ENCODE measurements around the gene KRT77.

Gene KRT77

DNA sequence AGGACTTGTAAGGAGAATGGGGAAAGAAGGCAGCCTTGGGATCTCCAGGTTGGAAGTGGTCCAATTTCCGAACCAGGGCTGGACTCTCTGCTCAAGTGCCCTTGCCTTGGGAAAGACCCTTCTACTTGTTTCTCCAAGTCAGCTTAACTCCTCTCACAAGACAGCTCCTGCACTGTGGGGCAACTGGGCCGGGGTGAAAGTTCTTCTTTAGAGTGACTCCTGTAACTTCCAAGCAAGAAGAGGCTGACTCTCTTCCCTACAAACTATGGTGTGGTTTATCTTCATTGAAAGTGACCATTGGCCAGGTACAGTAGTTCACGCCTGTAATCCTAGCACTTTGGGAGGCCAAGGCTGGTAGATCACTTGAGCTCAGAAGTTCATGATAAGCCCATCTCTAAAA is 36.9 kb downstream of the KRT77 start:
- DNase-seq (ENCODE audit: low read depth in 1 of 2, low spot score in 1 of 2), result no peak
- no peak for TF ChIP-seq JUND (IDR thresholded peaks at IDR 0.05; ENCODE audit: low read depth)
- in situ Hi-C loops (cut with HindIII; ENCODE audit: low pct_unique_long_range_greater_than_20kb, low sequenced_read_pairs), result no loop called here

DNA sequence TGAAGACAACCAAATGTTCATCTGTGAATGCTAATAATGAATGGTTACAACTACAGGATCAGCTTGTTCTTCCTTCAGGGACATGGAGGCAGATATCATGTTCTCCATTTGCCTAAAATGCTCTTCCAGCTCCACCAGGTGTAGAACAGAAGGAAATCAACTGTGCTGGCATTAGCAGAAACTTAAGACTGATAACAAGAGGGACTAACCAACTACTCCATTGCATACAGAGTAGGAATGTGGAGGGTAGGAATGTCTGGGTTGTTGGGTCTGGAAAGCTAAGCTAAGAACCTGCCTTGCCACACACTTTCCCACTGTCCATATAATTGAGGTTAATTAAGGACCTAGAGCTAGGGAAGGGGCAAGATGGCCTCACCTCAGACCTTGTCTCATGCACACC is 39.9 kb downstream of the KRT77 start:
- in situ Hi-C loops (cut with HindIII; ENCODE audit: low pct_unique_long_range_greater_than_20kb, low sequenced_read_pairs), result no loop called here
- no peak for TF ChIP-seq JUND (IDR thresholded peaks at IDR 0.05; ENCODE audit: low read depth)
- DNase-seq (ENCODE audit: low read depth in 1 of 2, low spot score in 1 of 2), result no peak

- TF ChIP-seq JUND (IDR thresholded peaks at IDR 0.05; ENCODE audit: low read depth), result no peak
- in situ Hi-C loops (cut with HindIII; ENCODE audit: low pct_unique_long_range_greater_than_20kb, low sequenced_read_pairs), result no loop called here
- DNase-seq (ENCODE audit: low read depth in 1 of 2, low spot score in 1 of 2), result no peak
Observed at GRCh38 chr12:52662918-52663229, 40.5 kb downstream of the KRT77 start.

- TF ChIP-seq JUND (IDR thresholded peaks at IDR 0.05; ENCODE audit: low read depth), result no peak
- in situ Hi-C loops (cut with HindIII; ENCODE audit: low pct_unique_long_range_greater_than_20kb, low sequenced_read_pairs), result no loop called here
- no peak for DNase-seq (ENCODE audit: low read depth in 1 of 2, low spot score in 1 of 2)
Observed at GRCh38 chr12:52662093-52662917, 41.0 kb downstream of the KRT77 start.

DNA sequence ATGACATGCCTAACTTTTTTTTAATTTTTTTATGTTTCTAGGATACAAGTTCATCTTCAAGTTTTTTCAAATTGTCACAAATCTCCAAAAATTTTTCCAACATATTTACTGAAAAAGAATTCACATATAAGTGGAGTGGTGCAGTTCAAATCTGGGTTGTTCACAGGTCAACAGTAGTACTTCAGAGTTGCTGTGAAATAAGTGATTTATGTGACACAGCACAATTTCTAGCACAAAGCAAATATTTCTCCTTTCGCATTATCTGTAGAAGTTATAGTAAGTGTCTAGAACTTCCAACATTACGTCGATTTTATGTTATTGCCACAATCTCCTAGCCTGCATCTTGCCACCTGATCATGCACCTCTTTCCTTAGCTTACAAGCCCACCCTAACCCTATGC is 41.7 kb downstream of the KRT77 start:
- in situ Hi-C loops (cut with HindIII; ENCODE audit: low pct_unique_long_range_greater_than_20kb, low sequenced_read_pairs), result no loop called here
- no peak for TF ChIP-seq JUND (IDR thresholded peaks at IDR 0.05; ENCODE audit: low read depth)
- no peak for DNase-seq (ENCODE audit: low read depth in 1 of 2, low spot score in 1 of 2)

- in situ Hi-C loops (cut with HindIII; ENCODE audit: low pct_unique_long_range_greater_than_20kb, low sequenced_read_pairs), result no loop called here
- no peak for DNase-seq (ENCODE audit: low read depth in 1 of 2, low spot score in 1 of 2)
- no peak for TF ChIP-seq JUND (IDR thresholded peaks at IDR 0.05; ENCODE audit: low read depth)
Observed at GRCh38 chr12:52660934-52661499, 42.3 kb downstream of the KRT77 start.

DNA sequence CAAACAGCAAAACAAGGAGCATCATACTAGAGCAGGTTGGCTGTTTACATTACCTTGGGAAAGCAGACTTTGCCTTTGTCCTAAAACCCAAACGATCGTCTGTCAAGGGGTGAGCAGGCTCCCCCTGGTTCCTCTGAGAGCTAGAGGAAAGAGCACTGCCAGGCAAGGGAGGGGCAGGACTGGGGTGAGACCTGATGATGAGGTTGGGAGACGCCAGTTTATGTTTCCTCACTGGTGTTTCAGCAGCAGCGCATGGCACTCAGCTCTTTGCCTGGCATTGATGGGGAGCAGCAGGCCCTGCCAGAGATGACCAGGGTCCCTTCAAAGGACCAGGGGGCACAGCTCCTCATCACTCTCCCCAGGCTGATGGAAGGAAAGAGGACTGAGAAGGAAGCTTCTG is 43.4 kb downstream of the KRT77 start:
- no peak for TF ChIP-seq JUND (IDR thresholded peaks at IDR 0.05; ENCODE audit: low read depth)
- DNase-seq (ENCODE audit: low read depth in 1 of 2, low spot score in 1 of 2), result no peak
- in situ Hi-C loops (cut with HindIII; ENCODE audit: low pct_unique_long_range_greater_than_20kb, low sequenced_read_pairs), result no loop called here

- DNase-seq (ENCODE audit: low read depth in 1 of 2, low spot score in 1 of 2), result no peak
- no peak for TF ChIP-seq JUND (IDR thresholded peaks at IDR 0.05; ENCODE audit: low read depth)
- in situ Hi-C loops (cut with HindIII; ENCODE audit: low pct_unique_long_range_greater_than_20kb, low sequenced_read_pairs), result no loop called here
Observed at GRCh38 chr12:52659395-52659794, 43.9 kb downstream of the KRT77 start.

GRCh38 chr12:52658196-52658595 is 45.1 kb downstream of the KRT77 start:
- TF ChIP-seq JUND (IDR thresholded peaks at IDR 0.05; ENCODE audit: low read depth), result no peak
- in situ Hi-C loops (cut with HindIII; ENCODE audit: low pct_unique_long_range_greater_than_20kb, low sequenced_read_pairs), result no loop called here
- DNase-seq (ENCODE audit: low read depth in 1 of 2, low spot score in 1 of 2), result no peak

- TF ChIP-seq JUND (IDR thresholded peaks at IDR 0.05; ENCODE audit: low read depth), result no peak
- no peak for DNase-seq (ENCODE audit: low read depth in 1 of 2, low spot score in 1 of 2)
- in situ Hi-C loops (cut with HindIII; ENCODE audit: low pct_unique_long_range_greater_than_20kb, low sequenced_read_pairs), result no loop called here
Observed at GRCh38 chr12:52657250-52657902, 45.9 kb downstream of the KRT77 start.

DNA sequence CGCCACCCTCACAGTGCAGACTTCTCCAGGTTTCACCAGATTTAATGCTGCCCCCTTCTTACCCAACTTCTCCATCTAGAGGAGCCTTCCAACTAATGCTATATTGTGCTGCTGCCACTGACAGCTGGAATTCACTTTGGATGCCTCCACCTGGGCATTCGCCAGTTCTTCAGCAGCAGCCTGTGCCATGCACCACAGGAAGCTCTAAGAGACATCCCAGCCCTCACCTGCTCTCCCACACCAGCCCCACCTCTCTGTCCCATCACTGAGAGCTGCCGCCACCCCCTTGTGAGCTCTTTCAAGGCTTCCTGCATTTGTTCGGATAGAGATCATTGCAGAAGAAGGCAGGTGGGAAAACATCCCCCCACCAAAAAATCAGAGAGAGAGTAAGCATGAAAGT is 46.7 kb downstream of the KRT77 start:
- in situ Hi-C loops (cut with HindIII; ENCODE audit: low pct_unique_long_range_greater_than_20kb, low sequenced_read_pairs), result no loop called here
- TF ChIP-seq JUND (IDR thresholded peaks at IDR 0.05; ENCODE audit: low read depth), result no peak
- no peak for DNase-seq (ENCODE audit: low read depth in 1 of 2, low spot score in 1 of 2)

- peak; percentile 41 to 61 for DNase-seq (ENCODE audit: low read depth in 1 of 2, low spot score in 1 of 2)
- TF ChIP-seq JUND (IDR thresholded peaks at IDR 0.05; ENCODE audit: low read depth), result no peak
- in situ Hi-C loops (cut with HindIII; ENCODE audit: low pct_unique_long_range_greater_than_20kb, low sequenced_read_pairs), result no loop called here
Observed at GRCh38 chr12:52655720-52656124, 47.6 kb downstream of the KRT77 start.

DNA sequence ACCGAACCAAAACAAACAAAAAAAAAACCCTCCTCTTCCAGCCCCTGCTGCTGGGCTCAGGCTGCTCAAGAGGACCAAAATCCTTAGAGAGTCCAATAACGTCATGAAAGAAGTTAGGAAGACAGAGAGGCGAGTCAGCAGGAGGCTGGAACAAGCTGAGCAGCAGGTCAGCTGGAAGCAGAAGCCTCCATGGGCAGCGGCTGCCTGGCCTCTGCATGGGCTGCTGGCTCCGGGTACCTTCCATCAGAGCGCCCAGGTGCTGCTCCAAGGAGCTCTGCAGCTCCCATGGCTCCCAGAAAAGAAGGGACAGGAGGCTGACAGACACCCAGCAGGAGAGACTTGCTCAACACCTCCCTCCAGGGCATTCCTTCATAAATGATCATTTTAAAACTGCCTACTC is 48.1 kb downstream of the KRT77 start:
- in situ Hi-C loops (cut with HindIII; ENCODE audit: low pct_unique_long_range_greater_than_20kb, low sequenced_read_pairs), result no loop called here
- no peak for TF ChIP-seq JUND (IDR thresholded peaks at IDR 0.05; ENCODE audit: low read depth)
- DNase-seq (ENCODE audit: low read depth in 1 of 2, low spot score in 1 of 2), result peak in 1 of 2 experiments; percentile 35

All from T47D (cell line).